ENCODE data around the gene STN1.

The STN1 gene

GRCh38 chr10:103929381-103929921 lies 11.5 kb upstream of the STN1 start:
- no peak for DNase-seq (ENCODE audit: low spot score)

- no peak for DNase-seq (ENCODE audit: low spot score)
Measured at GRCh38 chr10:103928784-103929183, 10.8 kb upstream of the STN1 start.

GRCh38 chr10:103926722-103927319 lies 8.8 kb upstream of the STN1 start:
- DNase-seq (ENCODE audit: low spot score): no peak

- DNase-seq (ENCODE audit: low spot score): no peak
Measured at GRCh38 chr10:103925591-103925990, 7.6 kb upstream of the STN1 start.

GRCh38 chr10:103923502-103923901 lies 5.5 kb upstream of the STN1 start:
- no peak for DNase-seq (ENCODE audit: low spot score)

GRCh38 chr10:103922659-103923058 lies 4.7 kb upstream of the STN1 start:
- no peak for DNase-seq (ENCODE audit: low spot score)

GRCh38 chr10:103921750-103922195 lies 3.8 kb upstream of the STN1 start:
- DNase-seq (ENCODE audit: low spot score): no peak

- no peak for DNase-seq (ENCODE audit: low spot score)
Measured at GRCh38 chr10:103921248-103921647, 3.3 kb upstream of the STN1 start.

GRCh38 chr10:103919648-103920025 lies 1.7 kb upstream of the STN1 start:
- no peak for DNase-seq (ENCODE audit: low spot score)

- DNase-seq (ENCODE audit: low spot score): no peak
Measured at GRCh38 chr10:103917302-103918052, 507 bp downstream of the STN1 start.

GRCh38 chr10:103916876-103917275 lies 1.1 kb downstream of the STN1 start:
- no peak for DNase-seq (ENCODE audit: low spot score)

- no peak for DNase-seq (ENCODE audit: low spot score)
Measured at GRCh38 chr10:103916254-103916653, 1.7 kb downstream of the STN1 start.

- DNase-seq (ENCODE audit: low spot score): no peak
Measured at GRCh38 chr10:103915796-103916195, 2.2 kb downstream of the STN1 start.

GRCh38 chr10:103912759-103913158 lies 5.2 kb downstream of the STN1 start:
- DNase-seq (ENCODE audit: low spot score): no peak

GRCh38 chr10:103911021-103911459 lies 6.9 kb downstream of the STN1 start:
- no peak for DNase-seq (ENCODE audit: low spot score)

GRCh38 chr10:103910442-103911012 lies 7.5 kb downstream of the STN1 start:
- no peak for DNase-seq (ENCODE audit: low spot score)

- DNase-seq (ENCODE audit: low spot score): no peak
Measured at GRCh38 chr10:103905441-103905840, 12.5 kb downstream of the STN1 start.

GRCh38 chr10:103901299-103901698 lies 16.7 kb downstream of the STN1 start:
- no peak for DNase-seq (ENCODE audit: low spot score)

- DNase-seq (ENCODE audit: low spot score): no peak
Measured at GRCh38 chr10:103899312-103899711, 18.7 kb downstream of the STN1 start.

- DNase-seq (ENCODE audit: low spot score): no peak
Measured at GRCh38 chr10:103897241-103897774, 20.7 kb downstream of the STN1 start.

- no peak for DNase-seq (ENCODE audit: low spot score)
Measured at GRCh38 chr10:103896225-103896624, 21.8 kb downstream of the STN1 start.

- no peak for DNase-seq (ENCODE audit: low spot score)
Measured at GRCh38 chr10:103895411-103896186, 22.4 kb downstream of the STN1 start.

All from ecto neural progenitor cell (in vitro differentiated cells).